Body of pancreas (tissue), 4 donors: ENCODE measurements around the gene ARID3A. TPM values are rescaled to one million over a fixed set of nuclear protein-coding genes. Genes with fewer than 3 reads are reported as not detected.
A peak's percentile ranks its signal among the peaks of the same experiment; 100 is the strongest.

Experiments
- ATAC-seq: fragments of 150-250 bp; one replicate; pipeline ENCODE4 v1.9.1; 2016
- DNase-seq, 4 donors: peaks; one replicate each; pipeline ENCODE4 v3.0.0-alpha.2; 2019
- H3K27ac ChIP-seq, 4 donors: fragments of 200-600 bp; sonication (generic); 1 replicate in 3 of 4; 2 replicates in 1 of 4; pipeline versions ENCODE4 v1.5.1 to v1.6.1; 2016 to 2019; ENCODE audit warnings: mild to moderate bottlenecking in 1 of 4, mixed read lengths in 1 of 4, moderate library complexity in 1 of 4
- H3K27me3 ChIP-seq, 2 donors: fragments of 200-600 bp; sonication (generic); one replicate each; pipeline ENCODE4 v1.6.0; 2016; ENCODE audit warnings: mild to moderate bottlenecking in 1 of 2
- H3K36me3 ChIP-seq, 2 donors: fragments of 200-600 bp; sonication (generic); replicated peaks in 1 of 2; 2 replicates each; pipeline ENCODE4 v1.5.1; 2016; ENCODE audit warnings: low read depth in 2 of 2; ENCODE audit not compliant: insufficient read depth in 1 of 2
- H3K4me1 ChIP-seq: fragments of 200-600 bp; sonication (generic); one replicate; pipeline ENCODE4 v1.6.0; 2016
- H3K4me3 ChIP-seq, 2 donors: fragments of 200-600 bp; sonication (generic); 1 replicate in 1 of 2; 2 replicates in 1 of 2; pipeline ENCODE4 v1.5.1; 2016 to 2019
- H3K9me3 ChIP-seq, 3 donors: fragments of 200-600 bp; sonication (generic); 1 replicate in 2 of 3; 2 replicates in 1 of 3; pipeline ENCODE4 v1.5.1; 2016
- POLR2A ChIP-seq, 3 donors: fragments of 450-650 bp; IDR thresholded peaks; one replicate each; pipeline ENCODE4 v1.6.1; 2016; ENCODE audit warnings: antibody characterized with exemption in 3 of 3, mild to moderate bottlenecking in 2 of 3
- WGBS, 2 donors: methylation state at CpG; one replicate each; pipeline ENCODE4 v1.1.5; 2017; 5-methylcytosine and 5-hydroxymethylcytosine counted together
- intact Hi-C: fragments of 100-400 bp; cut with DNase I; formaldehyde crosslinking; loops from one replicate; pipeline ENCODE4 v1.15.1; 2023
- total RNA-seq, 2 donors: library from RNA; depleted of rRNA; stranded (reverse); fragments of >200 nt; gene quantifications; one replicate each; pipeline ENCODE4 v1.1.0, GENCODE V29; 2016
- TF ChIP-seq, protein P1 (sequence below), 7 experiments: fragments of 450-650 bp in 4 of 7; fragments of 200-600 bp in 3 of 7; sonication (generic) in 3 of 7; IDR thresholded peaks; one replicate each; pipeline ENCODE4 v1.5.1; 2016 to 2019; ENCODE audit warnings: antibody characterized with exemption in 7 of 7

ARID3A gene
- total RNA-seq, 2 donors from 2014 or later = 3.1 to 5.9 TPM

DNA sequence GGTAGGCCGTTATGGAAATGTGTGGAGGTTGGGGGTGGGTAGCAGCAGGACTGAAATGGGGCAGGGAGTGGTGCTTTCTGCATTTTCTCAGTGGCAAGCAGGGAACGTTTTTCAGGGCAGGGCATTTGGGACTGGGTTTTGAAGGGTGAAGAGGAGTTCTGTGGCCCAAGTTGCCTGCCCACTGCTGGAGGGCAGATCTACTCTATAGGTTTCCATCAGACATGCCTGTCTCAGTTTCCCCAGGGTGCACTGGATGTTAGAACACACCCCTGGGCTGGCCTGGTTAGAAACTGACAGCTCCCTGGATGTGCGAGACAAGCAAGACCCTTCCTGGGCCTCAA, 73.5 kb downstream of the ARID3A start:
- DNase-seq (no peak), ATAC-seq (no peak)
- H3K9me3 ChIP-seq = no peaks in the 10 kb centered on the region
- H3K4me3 ChIP-seq = no peak overlapping the region
- no peak overlapping the region for H3K27ac ChIP-seq
- TF ChIP-seq, protein P1, sequence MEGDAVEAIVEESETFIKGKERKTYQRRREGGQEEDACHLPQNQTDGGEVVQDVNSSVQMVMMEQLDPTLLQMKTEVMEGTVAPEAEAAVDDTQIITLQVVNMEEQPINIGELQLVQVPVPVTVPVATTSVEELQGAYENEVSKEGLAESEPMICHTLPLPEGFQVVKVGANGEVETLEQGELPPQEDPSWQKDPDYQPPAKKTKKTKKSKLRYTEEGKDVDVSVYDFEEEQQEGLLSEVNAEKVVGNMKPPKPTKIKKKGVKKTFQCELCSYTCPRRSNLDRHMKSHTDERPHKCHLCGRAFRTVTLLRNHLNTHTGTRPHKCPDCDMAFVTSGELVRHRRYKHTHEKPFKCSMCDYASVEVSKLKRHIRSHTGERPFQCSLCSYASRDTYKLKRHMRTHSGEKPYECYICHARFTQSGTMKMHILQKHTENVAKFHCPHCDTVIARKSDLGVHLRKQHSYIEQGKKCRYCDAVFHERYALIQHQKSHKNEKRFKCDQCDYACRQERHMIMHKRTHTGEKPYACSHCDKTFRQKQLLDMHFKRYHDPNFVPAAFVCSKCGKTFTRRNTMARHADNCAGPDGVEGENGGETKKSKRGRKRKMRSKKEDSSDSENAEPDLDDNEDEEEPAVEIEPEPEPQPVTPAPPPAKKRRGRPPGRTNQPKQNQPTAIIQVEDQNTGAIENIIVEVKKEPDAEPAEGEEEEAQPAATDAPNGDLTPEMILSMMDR (IDR thresholded peaks at IDR 0.05) = no peak
- no peak for TF ChIP-seq POLR2A (IDR thresholded peaks at IDR 0.05)
- H3K36me3 ChIP-seq = no peaks in the 10 kb centered on the region
- 47 to 49% methylated on average over 3 of the region's 3 CpGs for WGBS, 2 donors
- H3K27me3 ChIP-seq = peaks cover 0 to 35% of the 10 kb centered on the region in 2 donors
- intact Hi-C loops = no loop called here
- peaks cover 32% of the 10 kb centered on the region for H3K4me1 ChIP-seq

DNA sequence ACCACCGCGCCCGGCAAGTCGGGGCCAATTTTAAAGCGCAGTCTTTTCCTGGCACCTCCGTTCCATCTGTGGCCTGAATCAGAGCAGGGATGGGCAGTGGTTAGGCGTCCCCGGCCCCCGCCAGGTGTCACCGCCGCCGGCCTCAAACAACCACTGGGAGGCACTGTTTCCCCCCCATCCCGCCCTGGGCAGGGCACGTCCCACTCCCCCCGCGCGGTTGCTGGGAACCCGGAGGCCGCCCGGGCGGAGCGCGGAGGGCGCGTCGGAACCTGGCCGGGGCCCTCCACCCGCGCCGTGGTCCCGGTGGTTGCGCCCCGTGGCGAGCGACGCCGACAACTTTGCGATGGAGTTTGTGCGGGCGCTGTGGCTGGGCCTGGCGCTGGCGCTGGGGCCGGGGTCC, 74.3 kb downstream of the ARID3A start, which contains the start of gene GRIN3B:
Gene GRIN3B, plus strand, starts transcription at position 325 of the 400 bp plus-strand sequence. Its CDS starts 19 bp downstream, at position 344.
- no peaks in the 10 kb centered on the region for H3K36me3 ChIP-seq
- DNase-seq = peak; percentile 57 to 66 (median 59)
- no peak for TF ChIP-seq POLR2A (IDR thresholded peaks at IDR 0.05)
- TF ChIP-seq, protein P1 (IDR thresholded peaks at IDR 0.05) = peak; percentile 11 to 51 (median 38)
- H3K27ac ChIP-seq = no peak within 1 kb of the TSS
- peaks cover 32% of the 10 kb centered on the region for H3K4me1 ChIP-seq
- intact Hi-C loops = no loop called here
- no peak within 1 kb of the TSS for H3K4me3 ChIP-seq
- ATAC-seq = peak; percentile 36
- H3K9me3 ChIP-seq = no peaks in the 10 kb centered on the region
- WGBS, 2 donors = 1% methylated on average over 17 of the region's 43 CpGs; no CpG with 5 or more reads in 1 of the 2 donors
- peaks cover 0 to 35% of the 10 kb centered on the region in 2 donors for H3K27me3 ChIP-seq

DNA sequence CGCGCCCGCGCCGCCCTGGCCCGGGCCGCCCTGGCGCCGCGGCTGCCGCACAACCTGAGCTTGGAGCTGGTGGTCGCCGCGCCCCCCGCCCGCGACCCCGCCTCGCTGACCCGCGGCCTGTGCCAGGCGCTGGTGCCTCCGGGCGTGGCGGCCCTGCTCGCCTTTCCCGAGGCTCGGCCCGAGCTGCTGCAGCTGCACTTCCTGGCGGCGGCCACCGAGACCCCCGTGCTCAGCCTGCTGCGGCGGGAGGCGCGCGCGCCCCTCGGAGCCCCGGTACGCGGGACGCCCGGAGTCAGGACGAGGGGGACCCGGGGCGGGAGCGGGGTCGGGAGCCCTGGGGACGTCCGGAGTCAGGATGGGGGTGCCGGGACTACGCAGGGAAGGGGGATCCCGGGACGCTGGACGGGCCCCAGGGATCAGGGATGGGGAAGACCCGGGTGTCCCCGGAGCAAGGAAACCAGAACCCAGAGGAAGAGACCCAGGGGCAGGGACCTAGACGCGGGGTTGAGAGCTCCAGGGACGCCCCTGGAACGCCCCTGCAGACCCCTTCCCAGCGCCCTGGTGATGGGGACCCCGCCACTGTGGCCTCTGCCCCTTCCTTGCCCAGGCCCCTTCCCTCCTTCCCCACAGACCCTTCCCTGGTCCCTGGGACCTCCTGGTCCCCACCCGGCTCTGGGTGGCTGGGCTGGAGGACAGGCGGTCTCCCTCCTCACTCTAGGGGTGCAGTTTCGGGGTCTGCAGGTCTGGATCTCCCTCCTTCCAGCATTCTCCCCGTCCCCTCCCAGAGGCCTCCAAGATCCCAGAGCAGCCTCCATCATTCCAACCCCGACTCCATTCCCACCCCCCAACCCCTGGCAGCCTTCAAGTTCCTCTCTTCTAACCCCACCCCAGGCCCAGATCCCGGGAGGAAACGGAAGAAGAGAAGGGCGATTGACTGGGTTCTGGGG, 75.0 kb downstream of the ARID3A start:
- H3K36me3 ChIP-seq = no peaks in the 10 kb centered on the region
- intact Hi-C loops = no loop called here
- DNase-seq = no peak
- H3K27ac ChIP-seq = no peak overlapping the region
- peaks cover 25% of the 10 kb centered on the region for H3K4me1 ChIP-seq
- peaks cover 0 to 33% of the 10 kb centered on the region in 2 donors for H3K27me3 ChIP-seq
- no peak for ATAC-seq
- no peak overlapping the region for H3K4me3 ChIP-seq
- no peak for TF ChIP-seq POLR2A (IDR thresholded peaks at IDR 0.05)
- TF ChIP-seq, protein P1 (IDR thresholded peaks at IDR 0.05) = no peak
- WGBS, 2 donors = 3 to 8% methylated on average over 29 to 62 of the region's 73 CpGs
- H3K9me3 ChIP-seq = no peaks in the 10 kb centered on the region

DNA sequence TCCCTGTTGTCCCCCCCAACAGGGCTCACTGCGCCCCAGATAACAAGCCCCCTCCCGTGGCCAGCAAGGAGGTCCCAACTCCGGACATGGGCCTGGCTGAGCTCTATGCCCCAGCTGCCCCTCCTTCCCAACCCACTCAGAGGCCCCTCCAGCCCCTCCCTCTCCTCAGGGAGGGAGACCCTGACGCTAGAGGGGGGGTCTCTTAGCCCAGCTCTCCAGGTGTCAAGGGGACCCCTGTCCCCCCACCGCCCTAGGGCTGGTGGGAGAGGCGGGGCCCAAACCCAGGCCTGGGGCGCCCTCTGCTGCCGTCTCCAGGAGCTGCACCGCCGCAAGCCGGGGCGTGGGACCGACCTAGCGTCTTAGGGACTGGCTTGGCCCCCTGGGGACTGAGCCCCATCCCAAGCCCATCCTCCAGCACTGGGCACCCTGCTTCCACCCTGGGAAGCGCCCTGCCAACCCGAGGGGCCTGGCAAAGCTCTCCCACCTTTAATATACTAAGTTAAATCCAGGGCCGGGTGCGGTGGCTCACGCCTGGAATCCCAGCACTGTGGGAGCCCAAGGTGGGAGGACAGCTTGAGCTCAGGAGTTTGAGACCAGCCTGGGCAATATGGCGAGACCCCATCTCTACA, 75.8 kb downstream of the ARID3A start:
- WGBS, 2 donors = 0 to 10% methylated on average over 1 to 19 of the region's 20 CpGs
- Histone ChIP-seq H3K27me3 (peaks cover 0 to 25% of the 10 kb centered on the region in 2 donors), H3K9me3 (no peaks in the 10 kb centered on the region), H3K36me3 (no peaks in the 10 kb centered on the region), H3K27ac (no peak overlapping the region), H3K4me1 (peaks cover 17% of the 10 kb centered on the region), H3K4me3 (no peak overlapping the region)
- no peak for TF ChIP-seq POLR2A (IDR thresholded peaks at IDR 0.05)
- TF ChIP-seq, protein P1 (IDR thresholded peaks at IDR 0.05) = peak; percentile 76 to 96 (median 83)
- intact Hi-C loops = no loop called here
- DNase-seq (peak in 3 of 4 donors; percentile 49 to 62 (median 60)), ATAC-seq (peak; percentile 70)
